ENCODE measurements around the gene CUBN. TPM values are rescaled to one million over a fixed set of nuclear protein-coding genes. Genes with fewer than 3 reads are reported as not detected.

Gene CUBN
- total RNA-seq, 2 donors from 2014 or later, result 2.6 to 3.6 TPM

DNA sequence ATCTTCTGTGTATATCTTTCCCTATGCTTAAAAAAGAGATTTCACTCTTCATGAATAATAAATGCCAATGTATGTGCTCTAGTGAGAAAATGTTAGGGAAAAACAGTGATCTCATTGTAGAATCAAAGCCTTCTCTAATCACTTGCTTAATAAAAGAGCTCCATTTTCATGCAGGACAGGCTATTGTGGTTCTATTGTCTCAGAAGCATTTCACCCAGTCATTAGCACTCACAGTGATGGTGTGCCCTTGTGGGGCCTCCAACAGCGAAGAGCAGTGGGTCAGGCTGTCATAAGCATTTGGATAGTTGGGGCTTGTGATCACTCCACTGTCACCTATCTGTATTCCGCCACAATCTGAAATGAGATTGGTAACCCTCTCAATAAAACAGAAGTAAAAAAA is 228.5 kb downstream of the CUBN start:
- Histone ChIP-seq H3K36me3 (replicated peaks in 1 of 2; ENCODE audit: insufficient read depth in 1 of 2, low read depth in 2 of 2) (no peaks in the 10 kb centered on the region), H3K4me3 (no peak overlapping the region), H3K4me1 (no peaks in the 10 kb centered on the region), H3K27me3 (no peaks in the 10 kb centered on the region), H3K9me3 (no peaks in the 10 kb centered on the region), H3K27ac (no peak overlapping the region)
- intact Hi-C loops (cut with DNase I), result no loop called here
- 47 to 50% methylated on average over 2 of the region's 2 CpGs for WGBS, 2 donors
- no peak for ATAC-seq
- no peak for TF ChIP-seq POLR2A (IDR thresholded peaks at IDR 0.05)
- TF ChIP-seq, protein P1, sequence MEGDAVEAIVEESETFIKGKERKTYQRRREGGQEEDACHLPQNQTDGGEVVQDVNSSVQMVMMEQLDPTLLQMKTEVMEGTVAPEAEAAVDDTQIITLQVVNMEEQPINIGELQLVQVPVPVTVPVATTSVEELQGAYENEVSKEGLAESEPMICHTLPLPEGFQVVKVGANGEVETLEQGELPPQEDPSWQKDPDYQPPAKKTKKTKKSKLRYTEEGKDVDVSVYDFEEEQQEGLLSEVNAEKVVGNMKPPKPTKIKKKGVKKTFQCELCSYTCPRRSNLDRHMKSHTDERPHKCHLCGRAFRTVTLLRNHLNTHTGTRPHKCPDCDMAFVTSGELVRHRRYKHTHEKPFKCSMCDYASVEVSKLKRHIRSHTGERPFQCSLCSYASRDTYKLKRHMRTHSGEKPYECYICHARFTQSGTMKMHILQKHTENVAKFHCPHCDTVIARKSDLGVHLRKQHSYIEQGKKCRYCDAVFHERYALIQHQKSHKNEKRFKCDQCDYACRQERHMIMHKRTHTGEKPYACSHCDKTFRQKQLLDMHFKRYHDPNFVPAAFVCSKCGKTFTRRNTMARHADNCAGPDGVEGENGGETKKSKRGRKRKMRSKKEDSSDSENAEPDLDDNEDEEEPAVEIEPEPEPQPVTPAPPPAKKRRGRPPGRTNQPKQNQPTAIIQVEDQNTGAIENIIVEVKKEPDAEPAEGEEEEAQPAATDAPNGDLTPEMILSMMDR (IDR thresholded peaks at IDR 0.05), result no peak
- no peak for DNase-seq

DNA sequence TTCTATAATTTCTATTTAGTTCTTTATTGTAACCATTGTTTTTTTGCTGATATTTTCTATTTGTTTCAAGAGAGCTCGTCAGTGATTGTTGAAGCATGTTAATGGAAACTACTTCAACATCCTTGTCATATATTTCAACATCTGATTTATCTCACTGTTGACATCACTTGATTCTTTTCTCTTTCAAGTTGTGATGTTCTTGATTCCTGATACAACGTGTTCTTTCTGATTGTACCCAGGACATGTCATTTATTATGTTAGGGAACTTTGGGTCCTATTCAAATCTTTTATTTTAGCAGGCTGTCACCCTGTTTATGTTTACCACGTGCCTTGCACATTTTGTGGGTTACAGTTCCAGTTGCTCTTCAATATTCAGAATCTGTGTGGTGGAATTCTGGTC is 232.6 kb downstream of the CUBN start:
- Histone ChIP-seq H3K27me3 (no peaks in the 10 kb centered on the region), H3K9me3 (no peaks in the 10 kb centered on the region), H3K4me1 (peaks cover 15% of the 10 kb centered on the region), H3K27ac (no peak overlapping the region), H3K36me3 (replicated peaks in 1 of 2; ENCODE audit: insufficient read depth in 1 of 2, low read depth in 2 of 2) (no peaks in the 10 kb centered on the region), H3K4me3 (no peak overlapping the region)
- WGBS, 2 donors, result 81 to 84% methylated on average over 3 of the region's 3 CpGs
- TF ChIP-seq, protein P1 (IDR thresholded peaks at IDR 0.05), result no peak
- TF ChIP-seq POLR2A (IDR thresholded peaks at IDR 0.05), result no peak
- DNase-seq (no peak), ATAC-seq (no peak)
- intact Hi-C loops (cut with DNase I), result no loop called here

DNA sequence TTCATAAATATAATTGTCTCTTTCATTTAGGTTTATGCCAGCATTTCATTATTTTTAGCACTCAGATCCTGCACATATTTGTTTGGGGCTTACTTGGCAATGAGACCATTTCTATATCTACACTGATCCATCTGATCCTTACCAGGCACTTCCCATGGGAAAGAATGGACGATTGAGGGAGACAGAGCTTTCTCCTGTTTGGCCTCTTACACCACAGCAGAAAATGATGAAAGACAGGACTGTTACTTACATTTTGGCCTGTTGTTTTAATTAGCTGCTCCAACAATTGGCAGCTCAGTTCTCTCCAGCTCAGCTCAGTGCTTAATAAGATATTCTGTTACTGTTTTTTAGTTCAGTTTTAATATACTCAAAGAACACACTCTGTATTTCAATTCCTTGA is 234.8 kb downstream of the CUBN start:
- intact Hi-C loops (cut with DNase I), result no loop called here
- Histone ChIP-seq H3K9me3 (no peaks in the 10 kb centered on the region), H3K27me3 (no peaks in the 10 kb centered on the region), H3K4me1 (peaks cover 29% of the 10 kb centered on the region), H3K36me3 (replicated peaks in 1 of 2; ENCODE audit: insufficient read depth in 1 of 2, low read depth in 2 of 2) (no peaks in the 10 kb centered on the region), H3K4me3 (no peak overlapping the region), H3K27ac (no peak overlapping the region)
- WGBS, 2 donors, result 33% methylated on average over 1 of the region's 1 CpG
- TF ChIP-seq, protein P1 (IDR thresholded peaks at IDR 0.05), result no peak
- TF ChIP-seq POLR2A (IDR thresholded peaks at IDR 0.05), result no peak
- DNase-seq, result no peak
- ATAC-seq, result no peak

DNA sequence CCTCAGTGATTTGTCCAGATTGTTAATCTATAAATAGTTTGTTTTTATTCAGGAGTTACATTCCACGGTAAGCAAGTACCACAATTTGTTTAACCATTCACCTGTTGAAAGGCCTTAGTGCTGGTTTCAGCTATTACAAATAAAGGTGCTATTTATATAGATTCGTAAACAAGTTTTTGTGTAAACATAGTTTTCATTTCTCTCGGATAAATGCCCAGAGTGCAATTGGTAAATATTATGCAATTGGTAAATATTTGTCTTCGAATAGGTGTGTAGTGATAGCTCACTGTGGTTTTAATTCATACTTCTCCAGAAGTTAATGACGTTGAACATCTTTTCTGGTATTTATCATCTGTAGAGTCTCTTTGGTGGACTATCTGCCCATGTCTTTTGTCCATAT is 235.9 kb downstream of the CUBN start:
- H3K27me3 ChIP-seq, result no peaks in the 10 kb centered on the region
- intact Hi-C loops (cut with DNase I), result no loop called here
- DNase-seq (no peak), ATAC-seq (no peak)
- H3K4me3 ChIP-seq, result no peak overlapping the region
- H3K9me3 ChIP-seq, result no peaks in the 10 kb centered on the region
- peaks cover 29% of the 10 kb centered on the region for H3K4me1 ChIP-seq
- no peak for TF ChIP-seq POLR2A (IDR thresholded peaks at IDR 0.05)
- TF ChIP-seq, protein P1 (IDR thresholded peaks at IDR 0.05), result no peak
- WGBS, 2 donors, result 21 to 24% methylated on average over 5 of the region's 5 CpGs
- no peaks in the 10 kb centered on the region for H3K36me3 ChIP-seq (replicated peaks in 1 of 2; ENCODE audit: insufficient read depth in 1 of 2, low read depth in 2 of 2)
- H3K27ac ChIP-seq, result no peak overlapping the region
